Middle frontal gyrus (tissue), 1 donor: ENCODE data around the gene SLC9A3.

ENCODE experiments used
- DNase-seq: peaks from one replicate; pipeline ENCODE4 v3.0.0-alpha.2; 2015; ENCODE audit warnings: low spot score; ENCODE audit errors: extremely low spot score

The SLC9A3 gene

GRCh38 chr5:539469-540070, 15.3 kb upstream of the SLC9A3 start:
- no peak for DNase-seq

GRCh38 chr5:538801-539468, 14.7 kb upstream of the SLC9A3 start:
- no peak for DNase-seq

GRCh38 chr5:538271-538771, 14.1 kb upstream of the SLC9A3 start:
- no peak for DNase-seq

- DNase-seq: no peak
Measured at GRCh38 chr5:537621-538071, 13.4 kb upstream of the SLC9A3 start.

DNA sequence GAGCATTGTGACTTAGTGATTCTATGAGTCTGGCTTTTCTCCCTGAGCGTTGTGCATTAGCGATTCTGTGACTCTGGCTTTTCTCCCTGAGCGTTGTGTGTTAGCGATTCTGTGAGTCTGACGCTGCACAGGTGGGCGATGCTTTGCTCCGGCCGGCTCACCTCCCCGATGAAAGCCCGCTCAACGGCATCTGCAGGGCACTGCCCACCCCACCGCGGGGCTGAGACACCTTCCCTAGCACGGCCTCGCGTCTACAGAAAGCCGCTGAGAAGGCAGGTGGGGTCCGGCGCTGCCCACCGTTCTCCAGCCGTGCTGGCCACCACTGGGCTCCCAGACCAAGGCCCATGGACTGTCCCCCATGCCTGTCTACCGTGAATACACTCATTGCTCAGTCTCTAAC, 12.8 kb upstream of the SLC9A3 start:
- no peak for DNase-seq

DNA sequence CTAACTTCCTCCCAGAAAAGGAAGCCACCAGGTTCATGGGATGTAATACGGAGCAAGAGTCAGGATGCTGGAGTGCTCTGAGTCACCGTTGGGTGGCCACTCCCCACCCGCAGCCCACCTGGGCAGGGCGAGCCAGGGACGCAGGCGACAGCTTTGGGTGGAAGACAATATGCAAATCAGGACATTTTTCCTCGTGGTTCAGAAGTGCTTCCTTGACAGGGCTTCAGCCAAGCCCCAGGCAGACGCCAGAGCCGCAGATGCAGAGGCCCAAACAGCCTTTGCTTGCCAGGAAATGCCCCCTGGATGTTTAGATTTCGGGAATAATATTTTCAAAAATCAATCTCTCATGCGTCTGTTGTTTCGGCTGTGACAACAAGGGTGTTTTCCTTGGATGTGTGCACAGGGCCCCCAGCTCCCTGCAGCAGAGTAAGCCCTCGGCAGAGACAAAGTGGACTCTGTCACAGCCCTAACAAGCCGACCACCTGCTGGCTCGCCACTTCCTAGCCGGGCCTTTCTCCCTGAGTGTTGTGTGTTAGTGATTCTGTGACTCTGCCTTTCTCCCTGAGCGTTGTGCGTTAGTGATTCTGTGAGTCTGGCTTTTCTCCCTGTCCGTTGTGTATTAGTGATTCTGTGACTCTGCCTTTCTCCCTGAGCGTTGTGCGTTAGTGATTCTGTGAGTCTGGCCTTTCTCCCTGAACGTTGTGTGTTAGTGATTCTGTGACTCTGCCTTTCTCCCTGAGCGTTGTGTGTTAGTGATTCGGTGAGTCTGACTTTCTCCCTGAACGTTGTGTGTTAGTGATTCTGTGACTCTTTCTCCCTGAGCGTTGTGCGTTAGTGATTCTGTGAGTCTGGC, 11.8 kb upstream of the SLC9A3 start:
- DNase-seq: no peak

DNA sequence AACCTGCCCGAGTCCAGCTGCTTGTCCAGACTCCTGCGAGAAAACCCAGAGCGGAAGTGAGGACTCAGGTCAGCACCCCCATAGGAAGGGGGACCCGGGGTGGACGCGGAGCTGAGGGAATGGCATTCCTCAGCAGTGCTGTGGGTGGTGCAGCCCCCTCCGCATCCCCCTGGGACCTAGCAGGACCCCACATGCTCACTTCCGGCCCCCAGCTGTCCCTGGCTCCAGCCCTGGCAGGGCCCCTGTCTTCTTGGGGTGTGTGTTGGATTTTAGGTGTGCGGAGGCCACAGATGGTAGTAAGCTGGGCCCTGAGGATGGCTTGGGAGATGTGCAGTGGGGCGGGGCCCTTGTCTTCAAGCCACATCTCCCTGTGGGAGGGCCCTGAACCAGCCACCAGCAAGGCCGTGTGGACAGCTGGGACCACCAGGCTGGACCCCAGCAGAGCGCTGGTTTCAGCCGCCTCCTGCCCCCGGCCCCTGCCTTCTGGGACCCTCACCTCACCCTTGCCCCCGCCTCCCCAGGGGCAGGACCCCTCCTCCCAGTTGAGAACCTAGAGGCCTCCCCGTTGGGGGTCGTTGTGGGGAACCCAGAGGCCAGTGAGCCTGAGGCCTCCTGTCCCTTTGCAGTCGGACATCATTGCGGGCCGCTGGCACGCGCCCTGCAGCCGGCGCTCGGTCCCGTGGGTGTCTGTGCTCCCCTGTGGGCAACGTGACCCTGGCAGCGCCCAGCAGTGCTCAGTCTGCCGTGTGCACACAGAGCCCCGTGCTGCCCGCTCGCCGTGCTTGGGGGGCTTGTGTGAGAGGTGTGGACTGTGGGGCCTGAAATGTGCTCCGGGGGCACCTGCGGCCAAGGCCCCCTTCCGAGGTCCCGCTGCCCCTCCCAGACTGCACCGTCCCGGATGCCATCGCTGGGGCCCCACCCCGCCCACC, 10.8 kb upstream of the SLC9A3 start:
- DNase-seq: no peak

DNA sequence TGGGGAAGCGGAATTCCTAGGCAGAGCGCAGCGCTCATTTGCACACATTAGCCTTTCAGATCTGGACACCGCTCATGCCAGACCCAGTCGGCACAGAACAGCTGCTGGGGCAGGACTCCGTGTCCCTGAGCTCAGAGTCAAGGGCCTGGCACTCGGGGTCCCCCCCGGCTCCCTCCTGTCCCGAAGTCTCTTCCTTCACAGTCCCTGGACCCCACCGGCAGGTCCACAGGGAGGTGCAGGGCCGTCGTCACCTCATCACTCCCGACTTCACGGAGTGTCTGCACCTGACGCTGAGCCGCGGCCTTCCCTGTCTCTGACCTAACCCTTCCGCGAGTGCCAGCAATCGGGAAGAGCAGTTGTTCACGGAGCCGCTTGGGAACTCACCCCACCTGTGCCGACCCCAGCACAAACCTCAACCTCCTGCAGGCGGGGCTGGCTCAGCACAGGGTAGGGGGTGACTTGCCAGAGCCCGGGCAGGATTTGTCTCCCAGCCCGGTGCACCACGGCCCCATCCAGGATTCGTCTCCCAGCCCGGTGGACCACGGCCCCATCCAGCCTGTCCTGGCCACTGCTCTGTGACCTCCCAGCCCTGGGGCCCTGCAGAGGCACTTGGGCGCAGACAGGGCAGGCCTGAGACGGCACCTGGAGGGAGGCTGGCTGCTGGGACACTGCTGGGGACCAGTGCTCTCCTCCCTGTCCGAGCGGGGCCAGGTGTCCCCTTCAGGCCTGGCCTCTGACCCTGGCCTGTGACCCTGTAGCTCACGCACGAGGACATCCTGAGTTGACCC, 9.9 kb upstream of the SLC9A3 start:
- DNase-seq: no peak

- DNase-seq: no peak
Measured at GRCh38 chr5:533243-533954, 9.2 kb upstream of the SLC9A3 start.

DNA sequence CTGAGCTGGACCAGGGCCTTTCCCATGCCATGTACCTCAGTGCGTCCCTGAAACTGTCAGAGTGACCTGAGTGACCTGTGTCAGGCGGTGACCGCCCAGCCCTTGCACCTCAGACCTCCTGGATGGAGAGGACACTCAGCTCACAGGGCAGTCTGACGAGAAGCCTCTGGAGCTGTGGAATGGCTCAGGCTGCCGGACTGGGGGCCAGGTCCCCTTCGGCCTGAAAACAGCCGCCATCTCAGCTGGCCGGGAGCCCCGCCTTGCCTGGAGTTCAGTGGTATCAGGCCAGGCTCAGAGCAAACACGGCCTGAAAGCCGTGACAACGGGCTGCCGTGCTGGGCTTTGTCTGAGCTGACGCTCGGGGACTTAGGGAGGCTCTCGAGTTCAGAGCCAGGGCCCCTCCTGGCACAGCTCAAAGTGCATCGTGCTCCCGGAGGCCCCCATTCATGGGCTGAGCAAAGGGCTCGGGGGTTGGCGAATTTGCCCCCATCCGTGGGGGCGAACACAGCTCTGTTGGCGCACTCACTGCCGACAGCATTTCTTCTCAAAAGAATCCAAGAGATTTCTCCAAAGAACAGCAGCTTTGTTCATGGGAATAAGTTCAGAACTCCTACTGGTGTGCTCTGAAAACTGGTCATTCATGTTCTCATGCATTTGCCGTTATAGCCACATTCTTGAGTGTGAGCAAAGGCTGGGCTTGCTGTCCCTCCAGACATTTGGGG, 8.4 kb upstream of the SLC9A3 start:
- no peak for DNase-seq

DNA sequence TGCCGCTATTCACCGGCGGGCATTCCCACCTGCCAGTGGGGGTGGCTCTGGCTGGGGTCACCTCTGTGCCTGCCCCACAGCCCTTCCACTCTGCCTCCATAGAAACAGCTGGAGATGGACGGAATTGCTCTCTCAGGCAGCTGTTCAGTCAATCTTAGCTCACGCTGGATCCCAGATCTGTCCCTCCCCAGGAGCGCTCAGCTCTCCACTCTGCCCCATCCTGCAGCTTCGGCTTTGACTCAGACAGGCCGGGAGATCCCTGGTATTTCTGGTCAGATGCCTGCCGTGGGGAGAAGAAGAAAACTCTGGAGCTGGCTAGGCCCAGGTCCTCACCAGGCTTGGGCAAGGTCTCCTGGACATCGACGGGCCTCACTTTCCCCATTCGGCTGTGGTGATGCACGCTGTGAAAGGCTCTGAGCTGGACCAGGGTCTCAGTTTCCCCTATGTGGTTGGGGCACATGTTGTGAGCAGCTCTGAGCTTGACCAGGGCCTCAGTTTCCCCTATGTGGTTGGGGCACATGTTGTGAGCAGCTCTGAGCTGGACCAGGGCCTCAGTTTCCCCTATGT, 7.6 kb upstream of the SLC9A3 start:
- DNase-seq: no peak

DNA sequence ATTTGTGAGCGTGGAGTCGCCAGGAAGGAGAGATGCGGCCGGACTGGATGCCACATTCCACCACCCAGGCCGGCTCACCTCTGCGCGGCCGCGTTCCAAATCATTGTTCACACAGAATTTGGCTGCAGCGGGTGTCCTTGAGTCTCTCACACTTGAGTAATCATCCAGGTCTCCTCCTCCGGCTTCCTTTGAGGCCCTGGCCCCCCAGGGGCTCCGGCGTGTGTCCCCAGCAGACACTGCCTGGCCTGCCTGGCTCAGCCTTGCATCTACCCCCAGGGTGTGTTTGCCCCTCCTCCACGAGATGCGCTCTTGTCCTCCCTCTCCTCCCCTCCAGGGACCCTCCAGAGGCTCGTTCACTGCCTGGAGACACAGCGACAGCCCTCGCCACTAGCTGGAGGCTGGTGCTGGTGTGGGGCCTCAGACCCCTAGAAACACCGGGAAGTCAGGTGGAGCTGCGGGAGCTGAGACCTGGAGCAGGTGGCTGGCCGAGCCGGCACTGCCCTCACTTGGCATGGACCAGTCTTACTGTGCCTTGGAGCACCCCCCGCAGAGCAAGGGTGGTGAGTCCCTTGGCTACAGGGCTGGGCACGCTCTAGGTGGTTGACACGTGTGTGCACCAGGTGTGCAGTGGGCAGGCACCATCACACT, 7.0 kb upstream of the SLC9A3 start:
- no peak for DNase-seq

GRCh38 chr5:530001-530955, 6.0 kb upstream of the SLC9A3 start:
- DNase-seq: no peak

DNA sequence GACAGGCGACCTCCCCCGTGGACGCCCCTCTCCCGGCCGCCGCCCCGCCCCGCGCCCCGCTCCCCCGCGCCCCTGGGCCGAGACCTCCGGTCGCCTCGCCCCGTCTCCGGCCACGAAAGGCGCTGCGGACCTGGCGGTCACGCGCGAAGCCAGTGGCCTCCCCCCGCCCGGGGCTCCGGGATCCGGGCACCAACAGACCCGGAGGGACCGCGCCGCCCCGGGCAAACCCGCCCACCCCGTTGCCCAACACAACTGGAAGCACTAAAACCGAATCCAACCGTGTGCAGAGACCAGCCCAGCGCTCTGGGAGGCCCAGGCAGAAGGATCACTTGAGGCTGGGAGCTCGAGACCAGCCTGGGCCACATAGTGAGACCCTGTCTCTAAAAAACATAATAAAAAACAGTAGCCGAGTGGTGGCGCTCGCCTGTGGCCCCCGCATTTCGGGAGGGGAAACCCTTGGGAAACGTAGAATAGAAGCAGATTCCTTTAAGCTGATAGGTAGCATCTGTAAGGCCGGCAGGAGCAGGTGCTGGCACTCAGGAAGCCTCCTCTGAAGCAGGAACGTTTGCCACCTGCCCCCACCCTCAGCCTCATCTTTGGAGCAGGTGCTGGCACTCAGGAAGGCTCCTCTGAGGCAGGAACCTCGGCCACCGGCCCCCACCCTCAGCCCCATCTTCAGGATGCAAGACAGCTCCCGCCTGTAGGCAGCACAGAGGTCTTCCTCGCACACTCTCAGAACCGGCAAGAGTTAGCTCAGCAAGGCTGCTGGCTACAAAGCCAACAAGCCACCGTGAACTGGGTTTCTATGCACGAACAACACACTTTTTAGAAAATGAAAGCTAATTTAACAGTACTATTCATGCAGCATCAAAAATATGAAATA, 4.6 kb upstream of the SLC9A3 start:
- no peak for DNase-seq

DNA sequence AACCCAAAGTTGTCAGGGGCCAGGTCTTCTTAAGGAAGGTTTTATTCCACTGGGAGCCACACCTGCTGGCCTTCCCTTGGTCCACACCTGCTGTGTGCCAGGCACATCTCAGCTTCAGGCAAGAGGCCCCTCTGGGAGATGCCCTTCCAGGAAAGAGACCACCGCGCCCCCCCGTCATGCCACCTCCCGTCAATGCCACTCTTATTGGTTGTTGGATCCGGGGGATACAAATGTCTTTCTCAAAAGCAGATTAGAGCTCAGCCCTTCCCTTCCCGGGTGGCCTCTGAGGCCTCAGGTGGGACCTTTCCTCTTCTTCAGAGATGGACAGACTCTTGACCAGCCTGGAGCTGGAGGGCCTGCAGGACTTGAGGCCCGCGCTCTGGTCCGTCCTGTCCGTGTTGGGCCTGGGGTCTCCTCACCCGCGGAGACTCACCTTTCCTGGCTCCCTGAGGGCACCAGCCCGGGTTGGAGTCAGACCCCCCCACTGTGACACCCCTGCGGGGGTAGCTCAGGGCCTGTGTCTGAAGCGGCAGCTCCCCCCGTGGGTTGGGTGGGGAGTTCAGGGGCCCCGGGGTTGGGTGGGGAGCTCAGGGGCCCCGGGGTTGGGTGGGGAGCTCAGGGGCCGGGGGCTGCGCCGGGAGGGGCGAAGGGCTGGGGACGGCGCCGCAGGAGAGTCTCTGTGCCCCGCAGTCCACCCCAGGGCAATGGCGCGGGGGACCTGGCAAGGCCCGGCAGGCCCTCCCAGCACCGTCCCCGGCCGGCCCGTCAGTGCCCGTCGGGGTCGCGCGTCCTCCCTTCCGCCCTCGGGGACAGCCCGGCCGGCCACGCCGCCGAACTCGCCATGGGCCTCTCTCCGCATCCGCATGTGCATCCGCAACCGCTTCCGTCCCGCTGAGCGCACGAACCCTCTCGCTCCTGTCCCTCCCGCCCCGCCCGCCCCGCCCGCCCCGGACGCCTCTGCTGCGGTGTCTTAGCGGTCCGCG, 3.7 kb upstream of the SLC9A3 start:
- no peak for DNase-seq
